ENCODE measurements around the gene SNRNP25. TPM values are rescaled to one million over a fixed set of nuclear protein-coding genes. Genes with fewer than 3 reads are reported as not detected.

The SNRNP25 gene
- total and polyA plus RNA-seq, 12 donors = 22.6 to 51.1 (median 32.9) TPM

DNA sequence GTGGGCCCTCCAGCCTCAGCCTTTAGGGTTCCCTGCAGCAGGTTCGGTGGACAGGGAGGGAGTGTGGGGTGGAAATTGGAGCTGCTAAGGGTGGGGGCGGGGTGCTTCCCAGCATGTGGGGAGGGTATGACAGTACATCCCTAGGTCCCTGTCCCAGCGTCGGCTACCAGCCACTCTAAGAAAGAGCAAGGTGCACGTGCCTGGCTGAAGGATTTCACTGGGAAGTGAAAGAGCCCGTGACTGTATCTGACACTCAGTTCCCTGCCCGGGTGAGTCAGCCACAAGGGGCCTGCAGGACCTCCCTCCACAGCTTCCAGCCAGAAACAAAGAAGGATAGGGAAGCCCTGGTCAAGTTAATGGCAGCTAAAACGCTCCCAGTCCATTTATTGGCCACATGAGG lies 4.1 kb downstream of the SNRNP25 start:
- DNase-seq = no peak
- Histone ChIP-seq H3K27ac (no peak overlapping the region), H3K27me3 (no peaks in the 10 kb centered on the region), H3K4me1 (replicated peaks in 1 of 2) (peaks cover 5 to 8% of the 10 kb centered on the region in 2 donors), H3K4me3 (no peak overlapping the region), H3K36me3 (replicated peaks in 1 of 2) (peaks cover 0 to 28% of the 10 kb centered on the region in 2 donors), H3K9me3 (replicated peaks in 1 of 3) (no peaks in the 10 kb centered on the region)
- 72 to 86% (median 76%) methylated on average over 5 to 8 of the region's 8 CpGs for WGBS, 4 donors
- TF ChIP-seq POLR2A (IDR thresholded peaks at IDR 0.05) = no peak
- TF ChIP-seq CTCF (IDR thresholded peaks at IDR 0.05) = no peak
- intact Hi-C loops (cut with DNase I) = no loop called here

DNA sequence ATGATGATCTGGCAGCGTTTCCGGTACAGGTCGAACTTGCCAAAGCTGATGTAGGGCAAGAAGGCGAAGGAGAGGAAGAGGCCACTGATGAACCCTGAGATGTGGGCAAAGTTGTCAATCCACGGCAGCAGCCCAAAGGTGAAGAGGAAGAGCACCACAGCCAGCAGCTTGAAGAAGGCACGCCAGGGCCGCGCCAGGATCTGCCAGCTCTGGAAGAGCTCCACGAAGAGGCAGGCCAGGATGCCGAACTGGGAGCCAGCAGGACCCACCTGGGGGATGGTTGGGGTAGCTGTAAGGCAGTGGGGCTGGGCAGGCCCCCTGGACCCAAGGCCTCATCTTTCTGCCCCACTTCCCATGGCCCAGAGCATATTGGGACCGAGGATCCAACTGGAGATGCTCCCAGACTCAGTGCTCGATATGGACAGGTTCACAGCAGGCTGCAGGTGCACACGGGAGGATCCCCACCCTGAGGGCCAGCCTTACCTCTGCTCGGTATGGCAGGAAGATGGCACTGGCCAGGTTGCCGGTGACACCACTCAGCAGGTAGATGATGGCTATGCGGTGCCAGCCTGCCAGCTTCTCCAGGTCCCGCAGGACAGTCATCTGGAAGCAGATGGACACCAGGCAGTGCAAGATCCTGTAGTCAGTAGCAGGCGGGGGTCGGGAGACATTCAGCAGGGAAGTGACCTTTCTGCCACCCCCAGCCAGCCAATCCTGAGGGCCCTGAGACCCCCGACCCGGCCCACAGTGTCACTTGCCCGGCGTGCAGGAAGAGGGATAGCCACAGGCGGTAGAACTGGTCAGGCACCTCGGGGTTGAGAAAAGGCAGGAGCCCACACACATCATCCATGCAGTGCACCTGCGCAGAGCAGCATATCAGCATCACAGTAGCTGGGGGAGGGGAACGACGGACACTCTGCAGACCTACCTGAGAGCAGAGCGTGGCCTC lies 5.1 kb downstream of the SNRNP25 start:
- Histone ChIP-seq H3K36me3 (replicated peaks in 1 of 2) (peaks cover 0 to 28% of the 10 kb centered on the region in 2 donors), H3K4me3 (no peak overlapping the region), H3K27me3 (no peaks in the 10 kb centered on the region), H3K4me1 (replicated peaks in 1 of 2) (peaks cover 5 to 6% of the 10 kb centered on the region in 2 donors), H3K9me3 (replicated peaks in 1 of 3) (no peaks in the 10 kb centered on the region), H3K27ac (no peak overlapping the region)
- 83 to 88% (median 86%) methylated on average over 16 to 29 of the region's 29 CpGs for WGBS, 4 donors
- intact Hi-C loops (cut with DNase I) = no loop called here
- DNase-seq = no peak
- TF ChIP-seq CTCF (IDR thresholded peaks at IDR 0.05) = no peak
- no peak for TF ChIP-seq POLR2A (IDR thresholded peaks at IDR 0.05)

GRCh38 chr16:59440-60059 lies 5.9 kb downstream of the SNRNP25 start:
- H3K9me3 ChIP-seq (replicated peaks in 1 of 3) = no peaks in the 10 kb centered on the region
- peaks cover 0 to 28% of the 10 kb centered on the region in 2 donors for H3K36me3 ChIP-seq (replicated peaks in 1 of 2)
- no peak overlapping the region for H3K4me3 ChIP-seq
- no peak for TF ChIP-seq CTCF (IDR thresholded peaks at IDR 0.05)
- no peak for TF ChIP-seq POLR2A (IDR thresholded peaks at IDR 0.05)
- no peaks in the 10 kb centered on the region for H3K4me1 ChIP-seq (replicated peaks in 1 of 2)
- intact Hi-C loops (cut with DNase I) = no loop called here
- 80 to 89% (median 85%) methylated on average over 9 to 14 of the region's 14 CpGs for WGBS, 4 donors
- DNase-seq = no peak
- no peaks in the 10 kb centered on the region for H3K27me3 ChIP-seq
- no peak overlapping the region for H3K27ac ChIP-seq

GRCh38 chr16:60166-60565 lies 6.5 kb downstream of the SNRNP25 start:
- 79 to 87% (median 83%) methylated on average over 4 to 11 of the region's 11 CpGs for WGBS, 4 donors
- TF ChIP-seq POLR2A (IDR thresholded peaks at IDR 0.05) = no peak
- TF ChIP-seq CTCF (IDR thresholded peaks at IDR 0.05) = no peak
- Histone ChIP-seq H3K27ac (no peak overlapping the region), H3K4me3 (no peak overlapping the region), H3K27me3 (no peaks in the 10 kb centered on the region), H3K9me3 (replicated peaks in 1 of 3) (no peaks in the 10 kb centered on the region), H3K4me1 (replicated peaks in 1 of 2) (no peaks in the 10 kb centered on the region), H3K36me3 (replicated peaks in 1 of 2) (peaks cover 0 to 28% of the 10 kb centered on the region in 2 donors)
- no peak for DNase-seq
- intact Hi-C loops (cut with DNase I) = no loop called here
